ENCODE data around the gene HPS4. TPM values are rescaled to one million over a fixed set of nuclear protein-coding genes. Genes with fewer than 3 reads are reported as not detected.
"Not testable (repeated sequence)": the region's sequence is repeated elsewhere in the genome, so short reads cannot be mapped to it uniquely, and the experiment has no call there.

Gene HPS4
- total RNA-seq, 4 donors from 2014 or later: 46.5 to 152 (median 62.9) TPM

DNA sequence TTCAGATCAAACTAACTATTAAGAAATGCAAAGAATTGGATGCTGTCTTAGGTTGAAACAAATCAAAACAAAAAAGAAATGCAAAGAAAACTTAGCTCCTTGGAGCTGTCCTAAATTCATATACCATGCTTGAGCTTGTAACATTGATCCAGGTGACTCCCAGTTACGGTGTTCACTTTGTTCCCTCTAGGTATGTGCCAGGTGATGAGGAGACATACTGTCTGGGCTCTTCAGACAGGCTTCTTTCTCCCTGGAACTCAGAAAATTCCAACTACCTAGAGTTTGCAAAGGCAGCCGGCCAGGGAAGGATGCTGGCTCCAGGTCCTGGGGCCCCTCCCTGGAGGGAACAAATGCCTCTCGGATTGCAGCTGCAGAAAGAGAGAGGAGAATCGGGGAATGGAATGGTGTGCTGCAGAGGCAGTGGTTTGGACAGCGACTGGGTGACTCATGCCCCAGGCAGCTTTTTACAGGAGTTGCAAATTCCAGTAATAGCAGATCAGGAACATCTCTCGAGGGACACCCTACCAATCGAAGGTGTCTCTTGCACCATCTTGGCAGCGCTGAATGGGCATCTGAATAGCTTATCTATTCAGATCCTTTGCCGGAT is 66.8 kb downstream of the HPS4 start:
- Histone ChIP-seq H3K9me3 (no peaks in the 10 kb centered on the region), H3K36me3 (no peaks in the 10 kb centered on the region), H3K27ac (no peak overlapping the region), H3K4me3 (no peak overlapping the region), H3K27me3 (peaks cover 12% of the 10 kb centered on the region), H3K4me1 (peaks cover 20% of the 10 kb centered on the region)
- TF ChIP-seq POLR2AphosphoS5 (IDR thresholded peaks at IDR 0.05): peak in 1 of 3 donors; percentile 23
- TF ChIP-seq, protein P1, sequence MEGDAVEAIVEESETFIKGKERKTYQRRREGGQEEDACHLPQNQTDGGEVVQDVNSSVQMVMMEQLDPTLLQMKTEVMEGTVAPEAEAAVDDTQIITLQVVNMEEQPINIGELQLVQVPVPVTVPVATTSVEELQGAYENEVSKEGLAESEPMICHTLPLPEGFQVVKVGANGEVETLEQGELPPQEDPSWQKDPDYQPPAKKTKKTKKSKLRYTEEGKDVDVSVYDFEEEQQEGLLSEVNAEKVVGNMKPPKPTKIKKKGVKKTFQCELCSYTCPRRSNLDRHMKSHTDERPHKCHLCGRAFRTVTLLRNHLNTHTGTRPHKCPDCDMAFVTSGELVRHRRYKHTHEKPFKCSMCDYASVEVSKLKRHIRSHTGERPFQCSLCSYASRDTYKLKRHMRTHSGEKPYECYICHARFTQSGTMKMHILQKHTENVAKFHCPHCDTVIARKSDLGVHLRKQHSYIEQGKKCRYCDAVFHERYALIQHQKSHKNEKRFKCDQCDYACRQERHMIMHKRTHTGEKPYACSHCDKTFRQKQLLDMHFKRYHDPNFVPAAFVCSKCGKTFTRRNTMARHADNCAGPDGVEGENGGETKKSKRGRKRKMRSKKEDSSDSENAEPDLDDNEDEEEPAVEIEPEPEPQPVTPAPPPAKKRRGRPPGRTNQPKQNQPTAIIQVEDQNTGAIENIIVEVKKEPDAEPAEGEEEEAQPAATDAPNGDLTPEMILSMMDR (IDR thresholded peaks at IDR 0.05): no peak
- no peak for DNase-seq (ENCODE audit: low spot score in 2 of 2)
- 34% methylated on average over 9 of the region's 9 CpGs for WGBS

DNA sequence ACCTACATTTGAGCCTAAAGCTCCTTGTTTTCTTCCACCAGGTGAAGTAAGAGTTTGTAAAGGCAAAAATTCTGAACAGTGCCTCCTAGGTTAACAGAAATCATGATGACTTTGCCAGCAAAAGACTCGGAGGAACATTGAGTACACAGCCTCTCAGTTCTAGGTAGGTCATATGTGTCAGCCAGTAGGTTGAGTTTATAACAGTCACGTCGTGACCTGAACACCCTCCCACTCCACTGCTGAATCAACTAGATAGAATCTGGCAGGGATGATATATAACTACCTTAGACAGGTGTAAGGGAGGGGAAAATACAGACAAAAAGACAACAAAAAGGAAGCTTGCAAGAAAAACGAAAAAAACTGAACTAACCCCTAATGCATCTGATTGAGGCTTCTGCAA is 67.3 kb downstream of the HPS4 start:
- WGBS: 28% methylated on average over 4 of the region's 4 CpGs
- Histone ChIP-seq H3K4me3 (no peak overlapping the region), H3K9me3 (no peaks in the 10 kb centered on the region), H3K27ac (no peak overlapping the region), H3K36me3 (no peaks in the 10 kb centered on the region), H3K4me1 (peaks cover 20% of the 10 kb centered on the region), H3K27me3 (peaks cover 12% of the 10 kb centered on the region)
- no peak for TF ChIP-seq POLR2A (IDR thresholded peaks at IDR 0.05)
- no peak for TF ChIP-seq POLR2AphosphoS5 (IDR thresholded peaks at IDR 0.05)
- TF ChIP-seq EP300 (IDR thresholded peaks at IDR 0.05): no peak
- TF ChIP-seq, protein P1 (IDR thresholded peaks at IDR 0.05): no peak
- DNase-seq (ENCODE audit: low spot score in 2 of 2): no peak

DNA sequence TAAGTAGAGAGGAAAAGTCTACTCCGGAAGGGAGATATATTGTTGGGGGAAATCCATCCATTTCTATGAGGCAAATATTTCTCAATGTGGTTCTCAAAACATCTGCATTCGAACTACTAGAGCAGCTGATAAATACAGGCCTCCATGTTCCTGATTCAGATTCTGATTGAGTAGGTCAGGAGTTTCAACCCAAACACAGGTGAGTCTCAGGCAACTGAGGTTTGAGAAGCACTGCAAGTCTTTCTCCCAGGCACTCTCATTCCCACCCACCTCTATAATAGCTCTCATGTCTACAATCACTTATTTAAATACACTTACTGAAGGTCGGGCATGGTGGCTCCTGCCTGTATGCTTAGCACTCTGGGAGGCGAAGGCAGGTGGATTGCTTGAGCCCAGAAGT is 69.2 kb downstream of the HPS4 start:
- TF ChIP-seq, protein P1 (IDR thresholded peaks at IDR 0.05): no peak
- TF ChIP-seq EP300 (IDR thresholded peaks at IDR 0.05) (no peak), POLR2AphosphoS5 (IDR thresholded peaks at IDR 0.05) (no peak), POLR2A (IDR thresholded peaks at IDR 0.05) (no peak)
- no peak for DNase-seq (ENCODE audit: low spot score in 2 of 2)
- Histone ChIP-seq H3K27ac (no peak overlapping the region), H3K4me3 (no peak overlapping the region), H3K9me3 (no peaks in the 10 kb centered on the region), H3K27me3 (peaks cover 15% of the 10 kb centered on the region), H3K36me3 (no peaks in the 10 kb centered on the region), H3K4me1 (peaks cover 20% of the 10 kb centered on the region)
- WGBS: 91% methylated on average over 4 of the region's 4 CpGs

DNA sequence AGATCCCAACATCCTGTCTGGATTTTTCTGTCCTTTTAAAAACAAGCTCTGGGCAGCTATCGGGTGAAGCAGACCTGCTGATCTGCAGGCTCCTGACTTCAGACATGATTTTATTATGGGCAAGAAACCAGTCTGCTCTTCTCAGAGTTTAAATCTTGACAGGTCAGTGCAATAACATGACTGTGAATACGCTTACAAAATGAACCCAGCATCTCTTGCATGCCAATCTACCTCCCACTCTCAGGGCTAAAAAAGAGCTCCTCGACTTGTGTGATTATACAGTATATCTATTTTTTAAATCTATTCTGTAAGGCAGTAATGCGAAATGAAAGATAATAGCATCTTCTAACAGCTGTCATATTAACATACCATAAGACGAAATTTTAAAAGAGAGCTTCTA is 73.2 kb downstream of the HPS4 start:
- Histone ChIP-seq H3K27ac (no peak overlapping the region), H3K4me3 (no peak overlapping the region), H3K9me3 (no peaks in the 10 kb centered on the region), H3K36me3 (no peaks in the 10 kb centered on the region), H3K4me1 (no peaks in the 10 kb centered on the region), H3K27me3 (peaks cover 15% of the 10 kb centered on the region)
- no peak for DNase-seq (ENCODE audit: low spot score in 2 of 2)
- 79% methylated on average over 5 of the region's 5 CpGs for WGBS
- TF ChIP-seq POLR2A (IDR thresholded peaks at IDR 0.05) (no peak), EP300 (IDR thresholded peaks at IDR 0.05) (no peak), POLR2AphosphoS5 (IDR thresholded peaks at IDR 0.05) (no peak)
- TF ChIP-seq, protein P1 (IDR thresholded peaks at IDR 0.05): no peak

DNA sequence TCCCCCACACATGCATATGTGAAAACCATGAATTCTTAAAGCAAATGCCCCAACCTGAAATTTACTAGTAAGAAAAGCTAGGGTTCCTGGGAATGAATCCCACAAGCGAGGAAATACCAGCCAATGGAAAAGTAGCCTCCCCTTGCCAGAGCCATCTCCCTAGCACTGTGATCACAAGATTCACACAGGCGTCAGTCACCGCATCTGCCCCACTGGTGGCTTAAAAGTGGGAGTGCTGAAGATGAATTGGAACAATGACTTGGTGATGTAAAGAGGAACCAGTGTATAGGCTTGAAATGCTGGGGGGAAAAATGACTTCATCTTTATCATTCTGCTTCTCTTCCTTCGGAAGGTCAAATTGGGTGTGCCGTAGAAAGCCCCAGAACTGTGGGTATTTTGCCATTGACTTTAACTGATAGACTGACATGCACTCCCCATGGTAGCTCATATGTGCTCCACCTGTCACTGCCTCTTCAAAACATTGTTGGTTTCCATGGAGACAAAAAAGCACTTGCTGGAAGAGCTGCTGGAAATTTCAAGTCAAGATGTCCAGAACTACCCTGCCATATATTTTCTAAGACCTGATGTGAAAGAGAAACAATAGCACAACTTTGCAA is 73.8 kb downstream of the HPS4 start:
- Histone ChIP-seq H3K4me1 (no peaks in the 10 kb centered on the region), H3K27me3 (peaks cover 15% of the 10 kb centered on the region), H3K9me3 (no peaks in the 10 kb centered on the region), H3K4me3 (no peak overlapping the region), H3K36me3 (no peaks in the 10 kb centered on the region), H3K27ac (no peak overlapping the region)
- DNase-seq (ENCODE audit: low spot score in 2 of 2): no peak
- TF ChIP-seq EP300 (IDR thresholded peaks at IDR 0.05): no peak
- no peak for TF ChIP-seq POLR2A (IDR thresholded peaks at IDR 0.05)
- TF ChIP-seq, protein P1 (IDR thresholded peaks at IDR 0.05): no peak
- no peak for TF ChIP-seq POLR2AphosphoS5 (IDR thresholded peaks at IDR 0.05)
- WGBS: 56% methylated on average over 5 of the region's 5 CpGs

DNA sequence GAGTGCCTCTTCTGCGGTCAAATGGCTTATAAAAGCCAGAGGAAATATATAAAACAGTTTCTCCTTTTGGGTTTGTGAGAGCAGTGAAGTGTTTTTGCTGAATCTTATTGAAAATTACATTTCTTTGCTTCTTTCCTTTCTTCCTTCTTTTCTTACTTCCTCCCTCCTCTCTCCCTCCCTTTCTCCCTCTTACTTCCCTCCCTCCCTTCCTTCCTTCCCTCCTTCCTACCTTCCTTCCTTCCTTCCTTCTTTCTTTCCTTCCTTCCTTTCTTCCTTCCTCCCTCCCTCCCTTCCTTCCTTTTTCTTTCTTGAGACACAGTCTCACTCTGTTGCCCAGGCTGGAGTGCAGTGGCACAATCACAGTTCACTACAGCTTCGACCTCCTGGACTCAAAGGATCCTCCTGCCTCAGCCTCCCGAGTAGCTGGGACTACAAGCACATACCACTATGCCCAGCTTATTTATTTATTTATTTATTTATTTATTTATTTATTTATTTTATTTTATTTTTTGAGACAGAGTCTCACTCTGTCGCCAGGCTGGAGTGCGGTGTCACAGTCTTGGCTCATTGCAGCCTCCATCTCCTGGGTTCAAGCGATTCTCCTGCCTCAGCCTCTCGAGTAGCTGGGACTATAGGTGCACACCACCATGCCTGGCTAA is 74.9 kb downstream of the HPS4 start:
- H3K9me3 ChIP-seq; H3K4me3 ChIP-seq; H3K36me3 ChIP-seq; DNase-seq (ENCODE audit: low spot score in 2 of 2); H3K27ac ChIP-seq; H3K4me1 ChIP-seq: not testable (repeated sequence)
- peaks cover 17% of the 10 kb centered on the region for H3K27me3 ChIP-seq
- 95% methylated on average over 7 of the region's 7 CpGs for WGBS
